Adrenal gland (tissue), 5 donors: ENCODE results near the gene LRRC8B.

Experiments used
- POLR2A ChIP-seq, 2 donors: fragments of 450-650 bp; IDR thresholded peaks; one replicate each; pipeline ENCODE4 v1.6.1; 2017; ENCODE audit warnings: antibody characterized with exemption in 2 of 2, mild to moderate bottlenecking in 2 of 2, moderate library complexity in 1 of 2
- TF ChIP-seq, protein P1 (sequence below), 6 experiments: fragments of 450-650 bp in 4 of 6; fragments of 200-600 bp in 2 of 6; sonication (generic) in 1 of 6; IDR thresholded peaks; 1 replicate in 5 of 6; 2 replicates in 1 of 6; pipeline versions ENCODE4 v1.5.1 to v1.8.0; 2016 to 2021; ENCODE audit warnings: antibody characterized with exemption in 6 of 6, mild to moderate bottlenecking in 2 of 6, moderate library complexity in 1 of 6
- donor health status: DM: no; HTN: no; CAD: no.

DNA sequence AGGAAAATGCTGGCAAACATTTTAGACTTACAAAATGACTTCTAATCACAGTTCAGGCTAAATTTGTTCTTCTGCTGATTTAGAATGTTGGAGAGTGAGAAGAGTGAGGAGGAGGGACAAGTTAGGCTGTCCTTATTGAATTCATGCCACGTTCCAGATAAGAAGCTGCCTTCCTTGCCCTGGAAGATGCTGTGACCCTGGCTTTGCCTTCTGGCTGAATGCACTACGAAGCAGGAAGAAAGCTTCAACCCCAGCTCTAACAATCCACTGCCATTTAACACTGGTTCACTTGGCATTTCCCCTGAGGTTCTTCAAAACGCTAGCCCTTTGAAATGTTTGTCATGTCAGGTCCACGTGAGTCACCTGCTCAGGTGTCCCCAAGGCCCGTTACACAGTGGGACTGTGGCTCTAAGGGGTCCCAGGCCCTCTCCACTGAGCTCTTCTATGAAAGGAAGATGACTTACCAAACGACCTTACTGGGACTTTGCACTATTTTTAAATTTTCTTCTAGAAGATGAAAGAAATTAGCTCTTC, 78.3 kb downstream of the LRRC8B start:
- TF ChIP-seq, protein P1, sequence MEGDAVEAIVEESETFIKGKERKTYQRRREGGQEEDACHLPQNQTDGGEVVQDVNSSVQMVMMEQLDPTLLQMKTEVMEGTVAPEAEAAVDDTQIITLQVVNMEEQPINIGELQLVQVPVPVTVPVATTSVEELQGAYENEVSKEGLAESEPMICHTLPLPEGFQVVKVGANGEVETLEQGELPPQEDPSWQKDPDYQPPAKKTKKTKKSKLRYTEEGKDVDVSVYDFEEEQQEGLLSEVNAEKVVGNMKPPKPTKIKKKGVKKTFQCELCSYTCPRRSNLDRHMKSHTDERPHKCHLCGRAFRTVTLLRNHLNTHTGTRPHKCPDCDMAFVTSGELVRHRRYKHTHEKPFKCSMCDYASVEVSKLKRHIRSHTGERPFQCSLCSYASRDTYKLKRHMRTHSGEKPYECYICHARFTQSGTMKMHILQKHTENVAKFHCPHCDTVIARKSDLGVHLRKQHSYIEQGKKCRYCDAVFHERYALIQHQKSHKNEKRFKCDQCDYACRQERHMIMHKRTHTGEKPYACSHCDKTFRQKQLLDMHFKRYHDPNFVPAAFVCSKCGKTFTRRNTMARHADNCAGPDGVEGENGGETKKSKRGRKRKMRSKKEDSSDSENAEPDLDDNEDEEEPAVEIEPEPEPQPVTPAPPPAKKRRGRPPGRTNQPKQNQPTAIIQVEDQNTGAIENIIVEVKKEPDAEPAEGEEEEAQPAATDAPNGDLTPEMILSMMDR (IDR thresholded peaks at IDR 0.05) = no peak
- TF ChIP-seq POLR2A (IDR thresholded peaks at IDR 0.05) = no peak
